Cardiac muscle cell (in vitro differentiated cells and primary cell): ENCODE data around the gene ETHE1. TPM values are rescaled to one million over a fixed set of nuclear protein-coding genes. Genes with fewer than 3 reads are reported as not detected.

Experiments
- DNase-seq, 2 donors: peaks; one replicate each; pipeline versions ENCODE4 v3.0.0 to v3.0.0-alpha.2; 2010 to 2017; ENCODE audit warnings: low read depth in 1 of 2, low spot score in 1 of 2
- H3K27ac ChIP-seq: fragments of 200-600 bp; sonication (generic); 2 replicates; pipeline ENCODE4 v1.5.1; 2016
- H3K27me3 ChIP-seq: fragments of 200-600 bp; sonication (generic); 2 replicates; pipeline ENCODE4 v1.6.0; 2016; ENCODE audit warnings: control low read depth
- H3K36me3 ChIP-seq: fragments of 200-600 bp; sonication (generic); 2 replicates; pipeline ENCODE4 v1.5.1; 2016; ENCODE audit warnings: control low read depth
- H3K4me1 ChIP-seq: fragments of 200-600 bp; sonication (generic); 2 replicates; pipeline ENCODE4 v1.8.1; 2017; ENCODE audit warnings: low read depth, mild to moderate bottlenecking, mixed run types
- H3K4me3 ChIP-seq: fragments of 200-600 bp; sonication (generic); 2 replicates; pipeline ENCODE4 v1.5.1; 2016; ENCODE audit warnings: mild to moderate bottlenecking
- H3K9me3 ChIP-seq: fragments of 200-600 bp; sonication (generic); 2 replicates; pipeline ENCODE4 v1.5.1; 2017; ENCODE audit warnings: low read depth, mild to moderate bottlenecking, control low read depth
- polyA plus RNA-seq: library from polyadenylated mRNA; unstranded; fragments of >200 nt; fragmentation: Nextera tagmentation; extraction: Ambion mirVana; gene quantifications from 2 replicates; pipeline ENCODE4 v1.2.1, GENCODE V29; 2016
- total RNA-seq: library from RNA; depleted of rRNA; stranded (reverse); fragments of >200 nt; gene quantifications from 2 replicates; pipeline ENCODE4 v1.2.3, GENCODE V29; 2016
- TF ChIP-seq, protein P1 (sequence below): IDR thresholded peaks from 2 replicates; pipeline ENCODE4 v1.5.1; 2012; ENCODE audit warnings: low read depth, mild to moderate bottlenecking, low read length

The ETHE1 gene
- total and polyA plus RNA-seq, 2 experiments from 2014 or later = 31.6 to 35.0 TPM

DNA sequence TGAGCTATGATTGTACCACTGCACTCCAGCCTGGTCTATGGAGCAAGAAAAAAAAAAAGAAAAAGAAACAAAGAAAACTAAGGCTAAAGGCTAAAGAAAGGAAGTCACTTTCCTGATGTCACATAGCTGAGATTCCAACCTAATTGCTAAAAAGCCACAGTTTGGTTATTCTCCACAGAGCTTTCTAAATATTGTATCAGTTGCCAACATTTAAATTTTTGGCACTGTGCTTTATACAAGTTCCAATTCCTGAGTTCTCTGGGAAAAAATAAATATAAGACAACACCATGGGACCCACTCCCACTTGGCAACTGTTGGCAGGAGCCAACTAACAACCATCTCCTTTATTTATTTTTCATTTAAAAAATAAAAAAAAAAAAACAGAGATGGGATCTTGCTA lies 50.4 kb downstream of the ETHE1 start:
- Histone ChIP-seq H3K27me3 (no peaks in the 10 kb centered on the region), H3K4me3 (no peak overlapping the region), H3K9me3 (no peaks in the 10 kb centered on the region), H3K36me3 (peaks cover 3% of the 10 kb centered on the region), H3K4me1 (no peaks in the 10 kb centered on the region), H3K27ac (no peak overlapping the region)
- DNase-seq = peak in 1 of 2 donors; percentile 84
- TF ChIP-seq, protein P1, sequence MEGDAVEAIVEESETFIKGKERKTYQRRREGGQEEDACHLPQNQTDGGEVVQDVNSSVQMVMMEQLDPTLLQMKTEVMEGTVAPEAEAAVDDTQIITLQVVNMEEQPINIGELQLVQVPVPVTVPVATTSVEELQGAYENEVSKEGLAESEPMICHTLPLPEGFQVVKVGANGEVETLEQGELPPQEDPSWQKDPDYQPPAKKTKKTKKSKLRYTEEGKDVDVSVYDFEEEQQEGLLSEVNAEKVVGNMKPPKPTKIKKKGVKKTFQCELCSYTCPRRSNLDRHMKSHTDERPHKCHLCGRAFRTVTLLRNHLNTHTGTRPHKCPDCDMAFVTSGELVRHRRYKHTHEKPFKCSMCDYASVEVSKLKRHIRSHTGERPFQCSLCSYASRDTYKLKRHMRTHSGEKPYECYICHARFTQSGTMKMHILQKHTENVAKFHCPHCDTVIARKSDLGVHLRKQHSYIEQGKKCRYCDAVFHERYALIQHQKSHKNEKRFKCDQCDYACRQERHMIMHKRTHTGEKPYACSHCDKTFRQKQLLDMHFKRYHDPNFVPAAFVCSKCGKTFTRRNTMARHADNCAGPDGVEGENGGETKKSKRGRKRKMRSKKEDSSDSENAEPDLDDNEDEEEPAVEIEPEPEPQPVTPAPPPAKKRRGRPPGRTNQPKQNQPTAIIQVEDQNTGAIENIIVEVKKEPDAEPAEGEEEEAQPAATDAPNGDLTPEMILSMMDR = no peak

DNA sequence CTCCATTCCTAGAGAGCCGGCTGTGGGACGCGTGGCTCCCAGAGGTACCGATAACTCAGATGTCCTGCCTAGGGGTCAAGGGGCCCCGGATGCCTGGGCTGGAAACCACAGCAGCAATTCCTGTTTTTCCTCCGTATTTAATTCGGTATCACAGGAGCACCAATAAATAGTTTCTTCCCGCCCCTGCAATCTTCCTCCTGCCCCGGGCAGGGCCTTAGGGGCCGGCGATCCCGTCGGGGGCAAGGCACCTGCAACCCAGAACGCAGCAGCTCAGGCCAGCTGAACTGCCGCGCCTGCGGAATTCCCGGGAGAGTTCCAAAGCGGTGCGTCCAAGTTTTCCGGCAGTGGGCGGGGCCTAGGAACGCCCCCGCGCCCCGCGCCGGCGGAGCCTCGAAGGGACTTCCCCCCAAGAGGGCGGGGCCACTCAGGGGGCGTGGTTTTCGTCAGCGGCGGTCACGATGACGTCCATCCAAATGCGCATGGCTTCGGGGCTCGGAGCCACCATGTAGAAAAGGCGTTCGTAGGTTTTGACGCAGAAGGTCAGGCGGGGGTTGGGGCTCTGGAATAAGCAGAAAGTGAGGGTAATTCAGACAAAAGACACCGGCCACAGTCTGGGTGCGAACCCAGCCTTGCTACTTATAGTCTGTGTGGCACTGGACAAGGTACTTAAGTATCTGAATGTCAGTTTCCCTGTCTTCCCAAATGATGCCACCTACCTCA lies 51.9 kb downstream of the ETHE1 start:
- Histone ChIP-seq H3K36me3 (no peaks in the 10 kb centered on the region), H3K4me3 (peak overlapping the region; percentile 13), H3K27me3 (no peaks in the 10 kb centered on the region), H3K9me3 (no peaks in the 10 kb centered on the region), H3K27ac (peak overlapping the region; percentile 45), H3K4me1 (no peaks in the 10 kb centered on the region)
- TF ChIP-seq, protein P1 = no peak
- DNase-seq = peak; percentile 95 to 96

DNA sequence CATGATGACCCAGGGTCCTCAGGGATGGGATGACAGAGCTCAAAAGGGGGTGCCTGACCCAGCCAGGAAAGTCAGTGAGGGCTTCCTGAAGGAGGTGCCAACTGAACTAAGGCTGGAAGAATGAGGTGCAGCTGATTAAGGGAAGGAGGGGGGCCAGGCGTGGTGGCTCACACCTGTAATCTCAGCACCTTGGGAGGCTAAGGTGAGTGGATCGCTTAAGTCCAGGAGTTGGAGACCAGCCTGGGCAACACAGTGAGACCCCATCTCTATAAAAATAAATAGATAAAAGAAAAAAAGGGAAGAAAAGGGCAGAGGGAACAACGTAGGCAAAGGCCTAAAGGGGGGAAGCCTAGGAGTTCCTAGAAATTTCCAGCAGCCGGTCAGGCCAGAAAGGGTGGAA lies 52.5 kb downstream of the ETHE1 start:
- peak overlapping the region; percentile 5 for H3K4me3 ChIP-seq
- no peaks in the 10 kb centered on the region for H3K9me3 ChIP-seq
- DNase-seq = no peak
- H3K27ac ChIP-seq = no peak overlapping the region
- TF ChIP-seq, protein P1 = no peak
- H3K27me3 ChIP-seq = no peaks in the 10 kb centered on the region
- H3K4me1 ChIP-seq = no peaks in the 10 kb centered on the region
- no peaks in the 10 kb centered on the region for H3K36me3 ChIP-seq

DNA sequence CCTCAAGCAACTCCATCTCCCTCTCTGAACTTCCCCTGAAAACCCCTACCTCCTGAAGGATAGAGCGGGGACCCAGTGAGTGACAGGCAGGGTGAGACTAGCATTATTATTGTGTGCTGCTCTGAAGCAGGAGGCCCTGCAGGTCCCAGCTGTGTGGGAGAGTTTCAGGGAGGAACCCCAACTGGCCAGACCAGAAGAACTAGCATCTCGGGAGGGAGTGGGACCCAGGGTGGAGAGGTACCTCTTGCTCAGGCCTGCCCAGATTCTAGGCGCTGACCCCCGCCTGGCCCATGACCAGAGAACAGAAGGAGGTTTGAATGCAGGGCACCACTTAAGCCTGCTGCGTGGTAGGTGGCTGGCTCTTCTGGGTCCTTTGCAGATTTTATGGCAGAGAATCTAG lies 55.9 kb downstream of the ETHE1 start:
- TF ChIP-seq, protein P1 = no peak
- peaks cover 1% of the 10 kb centered on the region for H3K27me3 ChIP-seq
- no peak overlapping the region for H3K4me3 ChIP-seq
- H3K9me3 ChIP-seq = no peaks in the 10 kb centered on the region
- H3K36me3 ChIP-seq = no peaks in the 10 kb centered on the region
- no peak for DNase-seq
- no peak overlapping the region for H3K27ac ChIP-seq
- no peaks in the 10 kb centered on the region for H3K4me1 ChIP-seq

DNA sequence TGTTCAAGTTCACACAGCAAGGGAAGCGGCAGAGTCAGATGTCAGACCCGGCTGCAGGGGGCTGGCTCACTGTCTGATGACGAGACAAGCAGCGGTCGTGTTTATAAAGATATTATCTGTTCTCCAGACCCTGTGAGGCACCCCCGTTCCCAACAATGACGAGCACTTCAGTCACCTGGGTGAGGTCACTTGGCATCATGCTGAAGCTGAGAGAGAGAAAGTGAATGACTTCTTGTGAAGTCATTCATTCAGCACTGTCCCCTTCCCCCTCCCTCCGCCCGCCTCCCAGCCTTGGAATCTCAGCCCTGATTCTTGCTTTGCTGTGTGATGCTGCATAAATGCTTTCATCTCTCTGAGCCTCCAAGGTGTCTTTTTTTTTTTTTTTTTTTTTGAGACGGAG lies 56.7 kb downstream of the ETHE1 start:
- TF ChIP-seq, protein P1 = no peak
- H3K27me3 ChIP-seq = peaks cover 9% of the 10 kb centered on the region
- no peaks in the 10 kb centered on the region for H3K9me3 ChIP-seq
- no peak overlapping the region for H3K27ac ChIP-seq
- H3K36me3 ChIP-seq = no peaks in the 10 kb centered on the region
- DNase-seq = peak in 1 of 2 donors; percentile 7
- no peak overlapping the region for H3K4me3 ChIP-seq
- H3K4me1 ChIP-seq = no peaks in the 10 kb centered on the region

DNA sequence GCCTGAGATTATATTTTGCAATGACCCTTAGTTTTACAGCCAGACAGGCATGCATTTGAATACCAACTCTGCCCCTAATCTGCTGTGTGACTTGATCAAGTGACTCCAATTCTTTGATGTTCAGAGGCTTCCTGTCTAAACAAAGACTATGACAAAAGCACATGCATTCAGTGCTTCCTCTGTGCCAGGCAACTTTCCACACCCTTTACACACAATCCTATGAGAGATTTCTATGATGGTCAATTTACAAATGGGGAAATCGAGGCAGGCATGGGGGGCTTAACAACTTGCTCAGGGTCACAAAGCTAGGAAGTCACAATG lies 57.9 kb downstream of the ETHE1 start:
- no peak overlapping the region for H3K4me3 ChIP-seq
- TF ChIP-seq, protein P1 = no peak
- H3K27me3 ChIP-seq = peaks cover 12% of the 10 kb centered on the region
- H3K36me3 ChIP-seq = no peaks in the 10 kb centered on the region
- no peak overlapping the region for H3K27ac ChIP-seq
- no peaks in the 10 kb centered on the region for H3K9me3 ChIP-seq
- no peak for DNase-seq
- no peaks in the 10 kb centered on the region for H3K4me1 ChIP-seq
